Measurements from ENCODE around the gene ICE2.

ICE2 gene
- long read RNA-seq, full-length matches to known transcripts: 101 of 222 reads
- long read RNA-seq, partial matches to known transcripts: 54 of 222 reads
- long read RNA-seq, other reads (novel, unspliced or antisense): 67 of 222 reads

- H3K27me3 ChIP-seq (ENCODE audit: insufficient read depth, poor library complexity, severe bottlenecking): no peaks in the 10 kb centered on the region
- TF ChIP-seq SPI1 (IDR thresholded peaks at IDR 0.05; ENCODE audit: borderline replicate concordance, low read depth): peak; percentile 74; the same call in 1 of the 2 replicates
- TF ChIP-seq GABPA (IDR thresholded peaks at IDR 0.05; ENCODE audit: low read depth): peak; percentile 53
- no peak for TF ChIP-seq CTCF (IDR thresholded peaks at IDR 0.05; ENCODE audit: insufficient read depth, low read length)
- peak; percentile 51 for TF ChIP-seq REST (IDR thresholded peaks at IDR 0.05; ENCODE audit: insufficient replicate concordance, low read depth)
- peak; percentile 97 for TF ChIP-seq POLR2AphosphoS5 (IDR thresholded peaks at IDR 0.05; ENCODE audit: low read depth)
- H3K4me3 ChIP-seq (replicated peaks; ENCODE audit: insufficient read depth, low read length): peak within 1 kb of the TSS; percentile 71
- H3K27ac ChIP-seq (replicated peaks): peak within 1 kb of the TSS; percentile 92
- peak; percentile 93 to 95 for DNase-seq (ENCODE audit: low read depth in 1 of 2, low spot score in 1 of 2)
These were observed at the start of gene ICE2 for GRCh38 chr15:60478566-60479360. Gene ICE2 (minus strand): TSS chr15:60479142. CDS start chr15:60477977, 1,165 bp downstream.

GRCh38 chr15:60528530-60528929 is 49.6 kb upstream of the ICE2 start:
- Histone ChIP-seq H3K27me3 (ENCODE audit: insufficient read depth, poor library complexity, severe bottlenecking) (no peaks in the 10 kb centered on the region), H3K27ac (replicated peaks) (no peak overlapping the region), H3K4me3 (replicated peaks; ENCODE audit: insufficient read depth, low read length) (no peak overlapping the region)
- TF ChIP-seq GABPA (IDR thresholded peaks at IDR 0.05; ENCODE audit: low read depth) (no peak), SPI1 (IDR thresholded peaks at IDR 0.05; ENCODE audit: borderline replicate concordance, low read depth) (no peak), POLR2AphosphoS5 (IDR thresholded peaks at IDR 0.05; ENCODE audit: low read depth) (no peak), REST (IDR thresholded peaks at IDR 0.05; ENCODE audit: insufficient replicate concordance, low read depth) (no peak), CTCF (IDR thresholded peaks at IDR 0.05; ENCODE audit: insufficient read depth, low read length) (no peak)
- DNase-seq (ENCODE audit: low read depth in 1 of 2, low spot score in 1 of 2): no peak

GRCh38 chr15:60527456-60527855 is 48.5 kb upstream of the ICE2 start:
- H3K4me3 ChIP-seq (replicated peaks; ENCODE audit: insufficient read depth, low read length): no peak overlapping the region
- H3K27me3 ChIP-seq (ENCODE audit: insufficient read depth, poor library complexity, severe bottlenecking): no peaks in the 10 kb centered on the region
- TF ChIP-seq GABPA (IDR thresholded peaks at IDR 0.05; ENCODE audit: low read depth) (no peak), SPI1 (IDR thresholded peaks at IDR 0.05; ENCODE audit: borderline replicate concordance, low read depth) (no peak), POLR2AphosphoS5 (IDR thresholded peaks at IDR 0.05; ENCODE audit: low read depth) (no peak), CTCF (IDR thresholded peaks at IDR 0.05; ENCODE audit: insufficient read depth, low read length) (no peak), REST (IDR thresholded peaks at IDR 0.05; ENCODE audit: insufficient replicate concordance, low read depth) (no peak)
- no peak overlapping the region for H3K27ac ChIP-seq (replicated peaks)
- no peak for DNase-seq (ENCODE audit: low read depth in 1 of 2, low spot score in 1 of 2)

All from HL-60 (cell line).